Suprapubic skin (tissue), 4 donors: ENCODE measurements around the gene TMCO2.

Experiments used
- CTCF ChIP-seq, 2 donors: fragments of 200-600 bp in 1 of 2; fragments of 450-650 bp in 1 of 2; sonication (generic) in 1 of 2; IDR thresholded peaks; one replicate each; pipeline ENCODE4 v1.5.1; 2016 to 2019; ENCODE audit warnings: antibody characterized with exemption in 2 of 2, mild to moderate bottlenecking in 1 of 2, moderate library complexity in 1 of 2
- EP300 ChIP-seq: sonication (generic); formaldehyde crosslinking; IDR thresholded peaks from one replicate; pipeline ENCODE4 v1.6.1; 2017; ENCODE audit warnings: antibody characterized with exemption
- POLR2A ChIP-seq, 2 donors: fragments of 450-650 bp; IDR thresholded peaks; one replicate each; pipeline ENCODE4 v1.6.1; 2017; ENCODE audit warnings: antibody characterized with exemption in 2 of 2, mild to moderate bottlenecking in 2 of 2, moderate library complexity in 2 of 2
- POLR2AphosphoS5 ChIP-seq, 3 donors: sonication (generic); formaldehyde crosslinking; IDR thresholded peaks; one replicate each; pipeline ENCODE4 v1.6.1; 2017; ENCODE audit warnings: antibody characterized with exemption in 3 of 3

- TF ChIP-seq POLR2A (IDR thresholded peaks at IDR 0.05) (no peak), CTCF (IDR thresholded peaks at IDR 0.05) (peak in 1 of 2 donors; percentile 12), POLR2AphosphoS5 (IDR thresholded peaks at IDR 0.05) (no peak), EP300 (no peak)
Observed at GRCh38 chr1:40257313-40257687, 9.6 kb downstream of the TMCO2 start.
